Breast epithelium (tissue), 3 donors: ENCODE measurements around the gene FCHSD2.

ENCODE experiments used
- POLR2A ChIP-seq: fragments of 450-650 bp; IDR thresholded peaks from one replicate; pipeline ENCODE4 v1.6.1; 2016; ENCODE audit warnings: antibody characterized with exemption, mild to moderate bottlenecking, moderate library complexity
- POLR2AphosphoS5 ChIP-seq, 3 donors: sonication (generic); formaldehyde crosslinking; IDR thresholded peaks; one replicate each; pipeline ENCODE4 v1.6.1; 2017; ENCODE audit warnings: antibody characterized with exemption in 3 of 3
- TF ChIP-seq, protein P1 (sequence below), 3 donors: fragments of 450-650 bp; IDR thresholded peaks; one replicate each; pipeline ENCODE4 v1.5.1; 2016 to 2017; ENCODE audit warnings: antibody characterized with exemption in 3 of 3, mild to moderate bottlenecking in 3 of 3, moderate library complexity in 3 of 3

DNA sequence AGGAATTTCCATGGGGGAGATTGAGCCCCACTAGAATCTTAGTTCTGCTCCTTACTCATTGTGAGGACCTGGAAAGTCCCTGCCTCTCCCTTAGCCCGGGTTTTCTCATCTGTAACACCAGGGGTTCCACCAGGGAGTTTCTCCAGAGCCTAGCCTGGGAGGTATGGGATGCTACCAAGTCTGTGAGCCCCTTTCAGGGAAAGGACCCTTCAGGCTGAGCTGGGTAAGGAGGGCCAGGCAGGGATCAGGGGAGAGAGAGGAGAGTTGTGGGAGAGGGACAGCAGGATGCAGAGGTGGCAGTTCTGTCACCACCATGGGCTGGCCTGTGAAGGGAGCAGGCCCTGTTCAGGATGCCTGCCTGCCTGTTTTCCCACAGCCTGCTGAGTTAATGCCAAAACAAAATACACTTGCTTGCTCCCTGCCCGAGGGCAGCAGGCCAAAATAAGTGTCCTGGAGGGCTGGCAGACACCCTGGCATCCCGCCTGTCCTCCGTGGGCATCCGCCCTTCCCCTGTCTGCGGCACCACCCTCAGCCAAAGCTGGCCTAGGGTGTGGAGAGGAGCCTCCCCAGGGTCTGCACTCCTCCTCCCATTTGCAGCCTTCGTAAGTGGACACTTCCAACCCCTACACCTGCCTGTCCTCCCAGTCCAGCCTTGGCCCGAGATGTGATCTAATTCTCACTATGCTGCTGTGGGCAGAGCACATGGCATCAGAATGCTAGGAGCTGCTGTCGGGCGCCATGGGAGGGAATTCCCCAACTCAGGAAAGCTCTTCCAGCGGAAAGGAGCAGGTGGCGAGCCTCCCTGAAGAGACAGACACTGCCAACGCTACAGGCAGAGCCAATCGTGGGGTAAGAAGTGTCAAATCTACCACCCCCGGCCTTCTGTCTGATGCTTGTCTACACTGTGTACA lies 5.9 kb upstream of the FCHSD2 start:
- TF ChIP-seq POLR2AphosphoS5 (IDR thresholded peaks at IDR 0.05) (no peak), POLR2A (no peak)
- TF ChIP-seq, protein P1, sequence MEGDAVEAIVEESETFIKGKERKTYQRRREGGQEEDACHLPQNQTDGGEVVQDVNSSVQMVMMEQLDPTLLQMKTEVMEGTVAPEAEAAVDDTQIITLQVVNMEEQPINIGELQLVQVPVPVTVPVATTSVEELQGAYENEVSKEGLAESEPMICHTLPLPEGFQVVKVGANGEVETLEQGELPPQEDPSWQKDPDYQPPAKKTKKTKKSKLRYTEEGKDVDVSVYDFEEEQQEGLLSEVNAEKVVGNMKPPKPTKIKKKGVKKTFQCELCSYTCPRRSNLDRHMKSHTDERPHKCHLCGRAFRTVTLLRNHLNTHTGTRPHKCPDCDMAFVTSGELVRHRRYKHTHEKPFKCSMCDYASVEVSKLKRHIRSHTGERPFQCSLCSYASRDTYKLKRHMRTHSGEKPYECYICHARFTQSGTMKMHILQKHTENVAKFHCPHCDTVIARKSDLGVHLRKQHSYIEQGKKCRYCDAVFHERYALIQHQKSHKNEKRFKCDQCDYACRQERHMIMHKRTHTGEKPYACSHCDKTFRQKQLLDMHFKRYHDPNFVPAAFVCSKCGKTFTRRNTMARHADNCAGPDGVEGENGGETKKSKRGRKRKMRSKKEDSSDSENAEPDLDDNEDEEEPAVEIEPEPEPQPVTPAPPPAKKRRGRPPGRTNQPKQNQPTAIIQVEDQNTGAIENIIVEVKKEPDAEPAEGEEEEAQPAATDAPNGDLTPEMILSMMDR (IDR thresholded peaks at IDR 0.05): no peak
